Esophagus squamous epithelium (tissue), 4 donors: ENCODE data around the gene ADISSP.

Experiments
- CTCF ChIP-seq, 6 experiments: fragments of 450-650 bp in 4 of 6; fragments of 200-600 bp in 2 of 6; sonication (generic) in 2 of 6; IDR thresholded peaks; one replicate each; pipeline ENCODE4 v1.5.1; 2016 to 2019; ENCODE audit warnings: antibody characterized with exemption in 6 of 6, mild to moderate bottlenecking in 4 of 6, moderate library complexity in 4 of 6
- POLR2A ChIP-seq, 4 donors: fragments of 450-650 bp; IDR thresholded peaks; one replicate each; pipeline ENCODE4 v1.6.1; 2017; ENCODE audit warnings: antibody characterized with exemption in 4 of 4, mild to moderate bottlenecking in 4 of 4, moderate library complexity in 3 of 4

GRCh38 chr20:3752386-3752759, 15.2 kb downstream of the ADISSP start:
- TF ChIP-seq POLR2A (IDR thresholded peaks at IDR 0.05) = no peak
- TF ChIP-seq CTCF (IDR thresholded peaks at IDR 0.05) = no peak
